Measurements from ENCODE around the gene ERICH3. TPM values are rescaled to one million over a fixed set of nuclear protein-coding genes. Genes with fewer than 3 reads are reported as not detected.

The ERICH3 gene
- total RNA-seq, 2 experiments from 2014 or later: 0.05 TPM; not detected in 1

GRCh38 chr1:74693473-74693872 is 19.9 kb upstream of the ERICH3 start:
- no peak for DNase-seq
- H3K27me3 Mint-ChIP-seq: peaks cover 3% of the 10 kb centered on the region
- ChIA-PET CTCF (no interaction called here), POLR2A (no interaction called here)
- no peaks in the 10 kb centered on the region for H3K36me3 Mint-ChIP-seq (ENCODE audit: low read depth)
- H3K27ac Mint-ChIP-seq: no peak overlapping the region
- no peaks in the 10 kb centered on the region for H3K4me1 Mint-ChIP-seq
- no peak overlapping the region for H3K4me3 Mint-ChIP-seq
- H3K9me3 Mint-ChIP-seq: no peaks in the 10 kb centered on the region

GRCh38 chr1:74690909-74691308 is 17.3 kb upstream of the ERICH3 start:
- Mint-ChIP-seq H3K9me3 (no peaks in the 10 kb centered on the region), H3K27me3 (peaks cover 4% of the 10 kb centered on the region), H3K27ac (no peak overlapping the region), H3K4me1 (no peaks in the 10 kb centered on the region), H3K4me3 (no peak overlapping the region), H3K36me3 (ENCODE audit: low read depth) (no peaks in the 10 kb centered on the region)
- no peak for DNase-seq
- POLR2A ChIA-PET: no interaction called here
- CTCF ChIA-PET: interaction anchor here (0.7 to 4.2 kb wide), 8 partner anchors 9 to 187 kb away, joined by 3 to 31 read pairs (median 4); partner anchors contain the start of genes CRYZ and TYW3

GRCh38 chr1:74690364-74690696 is 16.7 kb upstream of the ERICH3 start:
- CTCF ChIA-PET: interaction anchor here (0.6 to 4.2 kb wide), 13 partner anchors 9 to 198 kb away, joined by 3 to 31 read pairs (median 5); partner anchors contain the start of genes CRYZ and TYW3
- DNase-seq: no peak

GRCh38 chr1:74689621-74690363 is 16.2 kb upstream of the ERICH3 start:
- CTCF ChIA-PET: interaction anchor here (0.6 to 4.2 kb wide), 24 partner anchors 9 to 197 kb away, joined by 3 to 31 read pairs (median 4); partner anchors contain the start of genes CRYZ, ERICH3 and TYW3
- POLR2A ChIA-PET: no interaction called here
- H3K27me3 Mint-ChIP-seq: peaks cover 4% of the 10 kb centered on the region
- H3K36me3 Mint-ChIP-seq (ENCODE audit: low read depth): no peaks in the 10 kb centered on the region
- no peak overlapping the region for H3K4me3 Mint-ChIP-seq
- H3K4me1 Mint-ChIP-seq: no peaks in the 10 kb centered on the region
- no peaks in the 10 kb centered on the region for H3K9me3 Mint-ChIP-seq
- no peak overlapping the region for H3K27ac Mint-ChIP-seq
- DNase-seq: peak; percentile 33

More at GRCh38 chr1:74690364-74690696, 16.7 kb upstream of the ERICH3 start:
- H3K4me3 Mint-ChIP-seq: no peak overlapping the region
- POLR2A ChIA-PET: no interaction called here
- H3K27ac Mint-ChIP-seq: no peak overlapping the region
- no peaks in the 10 kb centered on the region for H3K9me3 Mint-ChIP-seq
- no peaks in the 10 kb centered on the region for H3K4me1 Mint-ChIP-seq
- H3K27me3 Mint-ChIP-seq: peaks cover 4% of the 10 kb centered on the region
- H3K36me3 Mint-ChIP-seq (ENCODE audit: low read depth): no peaks in the 10 kb centered on the region

- Mint-ChIP-seq H3K4me1 (peaks cover 5% of the 10 kb centered on the region), H3K27ac (no peak overlapping the region), H3K4me3 (no peak overlapping the region), H3K36me3 (ENCODE audit: low read depth) (no peaks in the 10 kb centered on the region), H3K9me3 (no peaks in the 10 kb centered on the region), H3K27me3 (peaks cover 11% of the 10 kb centered on the region)
- ChIA-PET CTCF (no interaction called here), POLR2A (no interaction called here)
- DNase-seq: no peak
Measured at GRCh38 chr1:74686928-74687327, 13.3 kb upstream of the ERICH3 start.

- Mint-ChIP-seq H3K36me3 (ENCODE audit: low read depth) (no peaks in the 10 kb centered on the region), H3K4me1 (peaks cover 18% of the 10 kb centered on the region), H3K27ac (no peak overlapping the region), H3K4me3 (no peak overlapping the region), H3K27me3 (peaks cover 13% of the 10 kb centered on the region), H3K9me3 (no peaks in the 10 kb centered on the region)
- ChIA-PET CTCF (interaction anchor here (0.6 kb wide), 1 partner anchor 181 kb away, joined by 3 read pairs; no protein-coding TSS in a partner anchor), POLR2A (no interaction called here)
- no peak for DNase-seq
Measured at GRCh38 chr1:74684301-74684700, 10.7 kb upstream of the ERICH3 start.

- Mint-ChIP-seq H3K4me3 (no peak overlapping the region), H3K36me3 (ENCODE audit: low read depth) (no peaks in the 10 kb centered on the region), H3K27ac (no peak overlapping the region), H3K4me1 (peaks cover 18% of the 10 kb centered on the region), H3K9me3 (no peaks in the 10 kb centered on the region), H3K27me3 (peaks cover 13% of the 10 kb centered on the region)
- DNase-seq: no peak
- ChIA-PET CTCF (no interaction called here), POLR2A (no interaction called here)
Measured at GRCh38 chr1:74683656-74684055, 10.1 kb upstream of the ERICH3 start.

- H3K36me3 Mint-ChIP-seq (ENCODE audit: low read depth): no peaks in the 10 kb centered on the region
- no peaks in the 10 kb centered on the region for H3K9me3 Mint-ChIP-seq
- no peak overlapping the region for H3K4me3 Mint-ChIP-seq
- no peak for DNase-seq
- peaks cover 18% of the 10 kb centered on the region for H3K4me1 Mint-ChIP-seq
- POLR2A ChIA-PET: no interaction called here
- peaks cover 18% of the 10 kb centered on the region for H3K27me3 Mint-ChIP-seq
- H3K27ac Mint-ChIP-seq: no peak overlapping the region
- CTCF ChIA-PET: interaction anchor here (1.0 kb wide), 1 partner anchor 10 kb away, joined by 3 read pairs; no protein-coding TSS in a partner anchor
Measured at GRCh38 chr1:74681851-74682250, 8.3 kb upstream of the ERICH3 start.

GRCh38 chr1:74681449-74681848 is 7.9 kb upstream of the ERICH3 start:
- no peak overlapping the region for H3K4me3 Mint-ChIP-seq
- peaks cover 18% of the 10 kb centered on the region for H3K4me1 Mint-ChIP-seq
- H3K36me3 Mint-ChIP-seq (ENCODE audit: low read depth): no peaks in the 10 kb centered on the region
- peaks cover 18% of the 10 kb centered on the region for H3K27me3 Mint-ChIP-seq
- CTCF ChIA-PET: interaction anchor here (1.0 kb wide), 2 partner anchors 8 to 10 kb away, joined by 3 to 4 read pairs; no protein-coding TSS in a partner anchor
- POLR2A ChIA-PET: no interaction called here
- no peaks in the 10 kb centered on the region for H3K9me3 Mint-ChIP-seq
- no peak overlapping the region for H3K27ac Mint-ChIP-seq
- no peak for DNase-seq

- ChIA-PET POLR2A (no interaction called here), CTCF (interaction anchor here (1.0 kb wide), 1 partner anchor 9 kb away, joined by 4 read pairs; no protein-coding TSS in a partner anchor)
- H3K4me3 Mint-ChIP-seq: no peak overlapping the region
- no peaks in the 10 kb centered on the region for H3K9me3 Mint-ChIP-seq
- H3K27ac Mint-ChIP-seq: no peak overlapping the region
- DNase-seq: no peak
- H3K27me3 Mint-ChIP-seq: peaks cover 19% of the 10 kb centered on the region
- H3K4me1 Mint-ChIP-seq: peaks cover 18% of the 10 kb centered on the region
- H3K36me3 Mint-ChIP-seq (ENCODE audit: low read depth): no peaks in the 10 kb centered on the region
Measured at GRCh38 chr1:74681001-74681400, 7.4 kb upstream of the ERICH3 start.

GRCh38 chr1:74679811-74680210 is 6.2 kb upstream of the ERICH3 start:
- Mint-ChIP-seq H3K4me1 (peaks cover 18% of the 10 kb centered on the region), H3K27ac (no peak overlapping the region), H3K27me3 (peaks cover 22% of the 10 kb centered on the region), H3K36me3 (ENCODE audit: low read depth) (no peaks in the 10 kb centered on the region), H3K9me3 (no peaks in the 10 kb centered on the region), H3K4me3 (no peak overlapping the region)
- CTCF ChIA-PET: interaction anchor here (1.5 kb wide), 1 partner anchor 9 kb away, joined by 6 read pairs; no protein-coding TSS in a partner anchor
- DNase-seq: no peak
- POLR2A ChIA-PET: no interaction called here

GRCh38 chr1:74677926-74678325 is 4.3 kb upstream of the ERICH3 start:
- POLR2A ChIA-PET: no interaction called here
- no peak for DNase-seq
- Mint-ChIP-seq H3K27ac (no peak overlapping the region), H3K9me3 (no peaks in the 10 kb centered on the region), H3K27me3 (peaks cover 31% of the 10 kb centered on the region), H3K4me3 (no peak overlapping the region), H3K36me3 (ENCODE audit: low read depth) (no peaks in the 10 kb centered on the region), H3K4me1 (peaks cover 20% of the 10 kb centered on the region)
- CTCF ChIA-PET: interaction anchor here (0.7 kb wide), 1 partner anchor 12 kb away, joined by 4 read pairs; no protein-coding TSS in a partner anchor

- no peak overlapping the region for H3K27ac Mint-ChIP-seq
- H3K27me3 Mint-ChIP-seq: peaks cover 35% of the 10 kb centered on the region
- no peak for DNase-seq
- no peak overlapping the region for H3K4me3 Mint-ChIP-seq
- H3K4me1 Mint-ChIP-seq: peaks cover 4% of the 10 kb centered on the region
- ChIA-PET POLR2A (no interaction called here), CTCF (interaction anchor here (1.2 kb wide), 2 partner anchors 15 to 16 kb away, joined by 3 read pairs; no protein-coding TSS in a partner anchor)
- H3K36me3 Mint-ChIP-seq (ENCODE audit: low read depth): no peaks in the 10 kb centered on the region
- peaks cover 4% of the 10 kb centered on the region for H3K9me3 Mint-ChIP-seq
Measured at GRCh38 chr1:74674278-74675048, 871 bp upstream of the ERICH3 start.

All from activated CD4-positive, alpha-beta memory T cell treated with anti-CD3 and anti-CD28 coated beads, Interleukin-2, amount 10 ng/mL, durations not matched to agents 7 days and 5 days (primary cell).